Nephron (organoid): Measurements from ENCODE around the gene TDRD9.

Experiments
- H3K27ac Mint-ChIP-seq, 3 experiments: 2 replicates each; pipeline ENCODE4 v1.8.0; 2020; ENCODE audit warnings: mixed read lengths in 3 of 3, mild to moderate bottlenecking in 2 of 3, moderate library complexity in 1 of 3
- H3K27me3 Mint-ChIP-seq: 2 replicates; pipeline ENCODE4 v1.8.0; 2021; ENCODE audit warnings: low read depth, mild to moderate bottlenecking, moderate library complexity, mixed read lengths
- H3K36me3 Mint-ChIP-seq: 2 replicates; pipeline ENCODE4 v1.8.0; 2020; ENCODE audit warnings: low read depth, mixed read lengths
- H3K4me1 Mint-ChIP-seq: 2 replicates; pipeline ENCODE4 v1.8.0; 2020; ENCODE audit warnings: mixed read lengths
- H3K4me3 Mint-ChIP-seq, 3 experiments: 2 replicates each; pipeline ENCODE4 v1.8.0; 2020; ENCODE audit warnings: mild to moderate bottlenecking in 3 of 3, mixed read lengths in 3 of 3, moderate library complexity in 2 of 3
- H3K9me3 Mint-ChIP-seq: 2 replicates; pipeline ENCODE4 v1.8.0; 2020; ENCODE audit warnings: mixed read lengths
- TF ChIP-seq, protein P1 (sequence below), 3 experiments: fragments of 200-600 bp; sonication (generic); IDR thresholded peaks; one replicate each; pipeline ENCODE4 v1.5.0; 2021; ENCODE audit warnings: antibody characterized with exemption in 3 of 3; ENCODE audit not compliant: unreplicated experiment in 3 of 3

Gene TDRD9

DNA sequence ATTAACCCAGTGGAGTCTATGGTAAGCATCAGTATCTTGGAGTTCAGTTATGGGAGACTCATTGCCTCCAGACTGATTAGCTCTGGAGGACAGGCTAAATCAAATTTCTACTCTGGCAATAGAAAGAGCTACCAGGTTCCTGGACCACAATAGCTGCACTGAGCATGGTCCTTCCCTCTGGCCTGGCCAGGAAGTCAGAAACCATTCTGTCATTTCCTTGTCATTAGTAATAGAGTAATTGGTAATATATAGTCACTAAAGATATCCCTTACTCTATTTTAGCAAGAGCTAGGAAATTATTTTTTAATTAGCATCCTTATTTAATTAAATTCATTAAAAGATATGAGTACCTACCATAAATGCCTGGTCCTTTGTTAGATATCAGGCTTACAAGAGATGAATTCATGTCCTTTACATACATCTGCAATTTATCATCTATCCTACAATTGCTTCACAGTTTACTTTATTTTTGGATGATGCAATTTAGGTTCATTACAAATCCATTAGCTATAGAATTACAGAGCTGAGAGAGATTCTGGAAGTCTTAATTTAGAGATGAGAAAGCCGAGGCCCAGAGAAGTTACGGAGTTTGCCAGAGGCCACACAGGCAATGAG is 23.7 kb upstream of the TDRD9 start:
- no peaks in the 10 kb centered on the region for H3K36me3 Mint-ChIP-seq
- no peaks in the 10 kb centered on the region for H3K9me3 Mint-ChIP-seq
- no peak overlapping the region for H3K4me3 Mint-ChIP-seq
- peak overlapping the region in 1 of 3 experiments; percentile 35 for H3K27ac Mint-ChIP-seq
- H3K27me3 Mint-ChIP-seq, result peaks cover 7% of the 10 kb centered on the region
- no peaks in the 10 kb centered on the region for H3K4me1 Mint-ChIP-seq
- TF ChIP-seq, protein P1, sequence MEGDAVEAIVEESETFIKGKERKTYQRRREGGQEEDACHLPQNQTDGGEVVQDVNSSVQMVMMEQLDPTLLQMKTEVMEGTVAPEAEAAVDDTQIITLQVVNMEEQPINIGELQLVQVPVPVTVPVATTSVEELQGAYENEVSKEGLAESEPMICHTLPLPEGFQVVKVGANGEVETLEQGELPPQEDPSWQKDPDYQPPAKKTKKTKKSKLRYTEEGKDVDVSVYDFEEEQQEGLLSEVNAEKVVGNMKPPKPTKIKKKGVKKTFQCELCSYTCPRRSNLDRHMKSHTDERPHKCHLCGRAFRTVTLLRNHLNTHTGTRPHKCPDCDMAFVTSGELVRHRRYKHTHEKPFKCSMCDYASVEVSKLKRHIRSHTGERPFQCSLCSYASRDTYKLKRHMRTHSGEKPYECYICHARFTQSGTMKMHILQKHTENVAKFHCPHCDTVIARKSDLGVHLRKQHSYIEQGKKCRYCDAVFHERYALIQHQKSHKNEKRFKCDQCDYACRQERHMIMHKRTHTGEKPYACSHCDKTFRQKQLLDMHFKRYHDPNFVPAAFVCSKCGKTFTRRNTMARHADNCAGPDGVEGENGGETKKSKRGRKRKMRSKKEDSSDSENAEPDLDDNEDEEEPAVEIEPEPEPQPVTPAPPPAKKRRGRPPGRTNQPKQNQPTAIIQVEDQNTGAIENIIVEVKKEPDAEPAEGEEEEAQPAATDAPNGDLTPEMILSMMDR (IDR thresholded peaks at IDR 0.05; ENCODE audit: unreplicated experiment in 3 of 3), result no peak

GRCh38 chr14:103905842-103906456 is 22.3 kb upstream of the TDRD9 start:
- peaks cover 6% of the 10 kb centered on the region for H3K4me1 Mint-ChIP-seq
- peaks cover 4% of the 10 kb centered on the region for H3K27me3 Mint-ChIP-seq
- no peak overlapping the region for H3K27ac Mint-ChIP-seq
- H3K36me3 Mint-ChIP-seq, result no peaks in the 10 kb centered on the region
- TF ChIP-seq, protein P1 (IDR thresholded peaks at IDR 0.05; ENCODE audit: unreplicated experiment in 3 of 3), result no peak
- no peak overlapping the region for H3K4me3 Mint-ChIP-seq
- no peaks in the 10 kb centered on the region for H3K9me3 Mint-ChIP-seq

- peaks cover 6% of the 10 kb centered on the region for H3K4me1 Mint-ChIP-seq
- H3K4me3 Mint-ChIP-seq, result no peak overlapping the region
- H3K27ac Mint-ChIP-seq, result peak overlapping the region in 2 of 3 experiments; percentile 73 to 89
- TF ChIP-seq, protein P1 (IDR thresholded peaks at IDR 0.05; ENCODE audit: unreplicated experiment in 3 of 3), result no peak
- peaks cover 10% of the 10 kb centered on the region for H3K36me3 Mint-ChIP-seq
- H3K9me3 Mint-ChIP-seq, result no peaks in the 10 kb centered on the region
- peaks cover 4% of the 10 kb centered on the region for H3K27me3 Mint-ChIP-seq
These were observed 19.7 kb upstream of the TDRD9 start for GRCh38 chr14:103908580-103908979.

DNA sequence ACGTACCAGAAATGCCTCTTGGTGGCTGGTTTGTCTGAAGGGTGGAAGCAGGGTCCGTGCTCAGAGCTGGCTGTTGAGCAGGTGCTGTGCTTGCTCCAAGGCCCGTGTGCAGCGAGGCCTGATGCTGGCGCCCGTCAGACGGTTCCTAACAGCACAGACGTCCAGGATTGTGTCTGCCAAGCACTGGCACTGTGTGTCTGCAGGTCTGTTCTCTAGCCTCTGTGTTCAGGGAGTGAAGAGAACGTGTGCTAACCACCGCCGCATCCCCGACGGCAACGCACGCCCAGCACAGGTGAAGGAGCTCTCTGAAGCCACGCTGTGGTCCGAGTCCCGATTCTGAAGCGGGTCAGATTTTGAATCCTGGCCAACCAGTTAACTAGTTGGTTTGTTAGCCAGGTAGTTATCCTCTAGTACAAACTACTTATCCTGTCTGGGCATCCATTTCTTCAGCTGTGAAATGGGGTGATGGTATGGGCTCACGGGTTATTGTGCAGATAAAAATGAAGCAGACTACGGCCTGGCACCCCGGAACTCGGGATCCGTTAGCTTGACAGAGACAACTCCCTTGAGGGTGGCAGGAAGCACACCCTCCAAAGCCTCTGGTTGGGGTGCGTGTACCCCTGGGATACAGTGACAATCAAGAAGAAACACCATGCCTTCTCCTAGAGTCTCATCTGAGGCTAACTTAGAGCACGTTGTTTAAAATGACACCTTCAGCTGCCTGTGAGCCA is 18.6 kb upstream of the TDRD9 start:
- H3K36me3 Mint-ChIP-seq, result peaks cover 17% of the 10 kb centered on the region
- peak overlapping the region; percentile 5 to 62 (median 37) for H3K27ac Mint-ChIP-seq
- peaks cover 6% of the 10 kb centered on the region for H3K4me1 Mint-ChIP-seq
- TF ChIP-seq, protein P1 (IDR thresholded peaks at IDR 0.05; ENCODE audit: unreplicated experiment in 3 of 3), result no peak
- H3K9me3 Mint-ChIP-seq, result no peaks in the 10 kb centered on the region
- no peak overlapping the region for H3K4me3 Mint-ChIP-seq
- peaks cover 4% of the 10 kb centered on the region for H3K27me3 Mint-ChIP-seq

- Mint-ChIP-seq H3K9me3 (no peaks in the 10 kb centered on the region), H3K36me3 (peaks cover 21% of the 10 kb centered on the region), H3K27me3 (peaks cover 4% of the 10 kb centered on the region), H3K4me1 (peaks cover 6% of the 10 kb centered on the region), H3K27ac (peak overlapping the region; percentile 5 to 62 (median 37)), H3K4me3 (peak overlapping the region; percentile 24 to 48 (median 45))
- TF ChIP-seq, protein P1 (IDR thresholded peaks at IDR 0.05; ENCODE audit: unreplicated experiment in 3 of 3), result peak; percentile 87 to 90 (median 88)
These were observed 17.9 kb upstream of the TDRD9 start for GRCh38 chr14:103910262-103910935.
